HG03097 (cell line): ENCODE data around the gene KIR3DL3.
"Not testable (repeated sequence)": the region's sequence is repeated elsewhere in the genome, so short reads cannot be mapped to it uniquely, and the experiment has no call there.

Experiments
- ATAC-seq: cut with Tn5 transposase; IDR thresholded peaks from one replicate; pipeline ENCODE4 v1.9.1; 2021; ENCODE audit not compliant: unreplicated experiment, low FRiP score

KIR3DL3 gene

GRCh38 chr19:54724142-54724541, at the start of gene KIR3DL3:
TSS of gene KIR3DL3 (plus strand) at chr19:54724442. CDS start at chr19:54724497, 55 bp downstream.
- ATAC-seq: no peak

DNA sequence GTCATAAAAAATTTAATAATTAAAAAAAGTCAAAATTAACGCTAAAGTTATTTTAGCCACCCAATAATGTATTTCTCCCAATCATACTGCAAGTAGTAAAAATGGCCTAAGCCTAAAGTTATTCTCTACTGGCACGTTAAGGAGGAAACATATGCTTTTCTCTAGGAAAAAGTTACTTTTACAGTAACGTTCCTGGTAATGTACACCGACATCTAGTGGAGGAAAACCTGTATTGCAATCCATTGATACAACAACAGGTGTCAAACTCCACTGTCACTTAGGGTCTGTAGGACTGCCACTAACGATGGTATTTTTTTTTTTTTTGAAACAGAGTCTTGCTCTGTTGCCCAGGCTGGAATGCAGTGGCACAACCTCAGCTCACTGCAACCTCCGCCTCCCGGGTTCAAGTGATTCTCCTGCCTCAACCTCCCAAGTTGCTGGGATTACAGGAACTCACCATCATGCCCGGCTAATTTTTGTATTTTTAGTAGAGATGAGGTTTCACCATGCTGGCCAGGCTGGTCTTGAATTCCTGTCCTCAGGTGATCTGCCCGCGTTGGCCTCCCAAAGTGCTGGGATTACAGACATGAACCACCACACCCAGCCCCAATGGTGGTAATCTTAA, 47.9 kb upstream of the KIR3DL3 start:
- ATAC-seq: not testable (repeated sequence)

- ATAC-seq: no peak
These were observed 47.0 kb upstream of the KIR3DL3 start for GRCh38 chr19:54677217-54677616.

GRCh38 chr19:54681596-54681995, 42.6 kb upstream of the KIR3DL3 start:
- ATAC-seq: not testable (repeated sequence)

GRCh38 chr19:54682306-54682856, 41.9 kb upstream of the KIR3DL3 start:
- ATAC-seq: no peak

DNA sequence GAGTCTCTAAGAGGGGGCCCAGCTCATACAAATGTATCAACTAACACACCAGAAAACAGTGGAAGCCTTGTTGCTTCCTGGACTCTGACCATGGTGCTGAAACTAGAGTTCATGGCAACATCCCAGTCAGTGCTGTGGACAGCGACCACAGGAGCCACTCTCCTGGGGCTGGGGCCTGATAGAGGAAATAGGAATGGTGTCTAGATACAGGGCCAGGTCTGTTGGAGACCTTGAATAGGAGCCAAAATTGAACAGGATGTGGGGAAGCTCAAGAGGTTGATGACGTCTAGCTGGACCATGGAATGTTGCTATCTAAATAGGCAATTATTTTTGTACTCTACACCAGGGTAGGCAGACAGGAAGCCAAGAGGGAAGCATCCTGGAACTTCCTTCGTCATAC, 39.7 kb upstream of the KIR3DL3 start:
- ATAC-seq: no peak

GRCh38 chr19:54691582-54692297, 32.5 kb upstream of the KIR3DL3 start:
- no peak for ATAC-seq

GRCh38 chr19:54692298-54692615, 32.0 kb upstream of the KIR3DL3 start:
- ATAC-seq: no peak

DNA sequence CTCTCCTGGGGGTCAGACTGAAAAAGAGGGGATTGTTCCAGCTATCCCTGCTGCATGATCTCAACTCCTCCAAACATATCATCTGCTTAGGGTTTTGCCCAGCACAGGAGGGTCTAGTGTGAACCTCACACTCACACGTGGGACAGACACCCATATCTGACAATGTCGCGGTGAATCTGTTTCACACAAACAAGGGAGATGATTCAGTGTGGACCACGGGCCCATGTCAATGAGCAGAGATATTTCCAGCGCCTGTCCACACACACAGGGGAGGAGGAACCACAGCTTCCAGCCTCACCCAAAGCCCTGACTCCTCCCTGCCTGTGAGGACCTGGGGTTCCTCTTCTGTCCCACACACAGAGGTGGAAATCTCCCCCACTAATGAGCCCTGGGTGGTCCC, 29.6 kb upstream of the KIR3DL3 start:
- ATAC-seq: no peak

- ATAC-seq: no peak
These were observed 28.1 kb upstream of the KIR3DL3 start for GRCh38 chr19:54696117-54696548.

DNA sequence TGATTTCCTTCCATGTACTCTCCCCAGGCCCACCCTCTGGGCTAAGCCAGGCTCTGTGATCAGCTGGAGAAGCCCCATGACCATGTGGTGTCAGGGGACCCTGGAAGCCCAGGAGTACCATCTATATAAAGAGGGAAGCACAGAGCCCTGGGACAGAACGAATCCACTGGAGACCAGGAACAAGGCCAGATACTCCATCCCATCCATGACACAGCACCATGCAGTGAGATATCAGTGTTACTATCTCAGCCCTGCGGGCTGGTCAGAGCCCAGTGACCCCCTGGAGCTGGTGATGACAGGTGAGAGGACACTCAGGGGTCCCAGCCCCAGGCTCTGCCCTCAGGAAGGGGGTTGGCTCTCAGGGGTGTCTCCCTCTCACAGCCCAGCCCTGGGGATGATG, 27.5 kb upstream of the KIR3DL3 start:
- no peak for ATAC-seq

DNA sequence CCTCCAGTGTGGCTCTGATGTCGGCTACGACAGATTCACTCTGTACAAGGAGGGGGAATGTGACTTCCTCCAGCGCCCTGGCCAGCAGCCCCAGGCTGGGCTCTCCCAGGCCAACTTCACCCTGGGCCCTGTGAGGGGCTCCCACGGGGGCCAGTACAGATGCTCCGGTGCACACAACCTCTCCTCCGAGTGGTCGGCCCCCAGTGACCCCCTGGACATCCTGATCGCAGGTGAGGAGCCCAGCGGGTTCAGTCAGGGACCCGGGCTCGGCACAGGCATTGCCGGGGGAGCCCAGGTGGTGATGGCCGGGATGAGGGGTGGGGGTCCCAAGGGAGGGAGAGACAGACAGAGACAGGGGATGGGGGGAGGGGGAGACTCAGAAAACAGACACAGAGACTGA, 26.5 kb upstream of the KIR3DL3 start:
- ATAC-seq: not testable (repeated sequence)

DNA sequence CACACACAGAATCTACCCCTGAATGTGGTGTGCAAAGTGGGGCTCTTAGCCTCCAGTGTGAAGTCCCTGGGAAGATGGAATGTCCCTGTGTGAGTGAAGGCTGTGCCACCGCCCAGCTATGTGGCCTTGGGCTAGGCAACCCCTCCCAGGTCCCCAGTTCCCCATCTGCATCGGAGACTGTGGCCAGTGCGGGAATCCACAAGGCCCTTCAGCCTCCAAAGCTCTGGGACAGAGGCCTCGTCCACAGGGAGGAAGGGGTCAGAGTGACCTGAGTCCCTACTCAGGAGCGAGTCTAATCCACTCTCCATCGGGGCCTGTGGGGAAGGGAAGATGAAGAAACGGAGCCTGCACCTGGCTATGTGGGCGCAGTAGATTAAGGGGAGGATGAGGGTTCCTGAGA, 19.3 kb upstream of the KIR3DL3 start:
- no peak for ATAC-seq

- no peak for ATAC-seq
These were observed 16.3 kb upstream of the KIR3DL3 start for GRCh38 chr19:54707962-54708361.

DNA sequence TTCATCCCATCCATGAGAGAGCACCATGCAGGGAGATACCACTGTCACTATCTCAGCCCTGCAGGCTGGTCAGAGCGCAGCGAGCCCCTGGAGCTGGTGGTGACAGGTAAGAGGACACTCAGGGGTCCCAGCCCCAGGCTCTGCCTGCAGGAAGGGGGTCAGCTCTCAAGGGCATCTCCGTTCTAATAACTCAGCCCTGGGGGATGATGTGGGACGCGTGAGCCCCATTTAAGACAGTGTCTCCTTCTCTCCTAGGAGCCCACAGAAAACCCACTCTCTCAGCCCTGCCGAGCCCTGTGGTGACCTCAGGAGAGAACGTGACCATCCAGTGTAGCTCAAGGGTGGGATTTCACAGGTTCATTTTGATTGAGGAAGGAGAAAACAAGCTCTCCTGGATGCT, 15.5 kb upstream of the KIR3DL3 start:
- no peak for ATAC-seq

DNA sequence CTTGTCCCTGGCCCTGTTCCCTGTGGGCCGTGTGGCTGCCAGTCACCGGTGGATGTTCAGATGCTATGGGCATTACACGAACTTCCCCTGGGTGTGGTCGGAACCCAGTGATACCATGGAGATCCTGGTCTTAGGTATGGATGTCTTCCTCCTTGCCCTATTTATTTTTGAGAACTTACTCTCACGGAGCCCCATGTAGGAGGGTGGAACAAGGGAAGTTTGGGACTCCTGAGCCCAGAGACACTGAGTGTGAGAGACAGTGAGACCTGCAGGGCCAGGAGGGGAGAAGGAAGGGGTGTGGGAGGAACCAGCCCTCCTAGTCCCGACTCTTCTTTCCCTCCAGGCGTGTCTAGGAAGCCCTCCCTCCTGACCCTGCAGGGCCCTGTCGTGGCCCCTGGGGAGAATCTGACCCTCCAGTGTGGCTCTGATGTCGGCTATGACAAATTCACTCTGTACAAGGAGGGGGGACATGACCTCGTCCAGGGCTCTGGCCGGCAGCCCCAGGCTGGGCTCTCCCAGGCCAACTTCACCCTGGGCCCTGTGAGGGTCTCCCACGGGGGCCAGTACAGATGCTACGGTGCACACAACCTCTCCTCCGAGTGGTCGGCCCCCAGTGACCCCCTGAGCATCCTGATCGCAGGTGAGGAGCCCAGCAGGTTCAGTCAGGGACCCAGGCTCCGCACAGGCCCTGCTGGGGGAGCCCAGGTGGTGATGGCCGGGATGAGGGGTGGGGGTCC, 14.9 kb upstream of the KIR3DL3 start:
- no peak for ATAC-seq

DNA sequence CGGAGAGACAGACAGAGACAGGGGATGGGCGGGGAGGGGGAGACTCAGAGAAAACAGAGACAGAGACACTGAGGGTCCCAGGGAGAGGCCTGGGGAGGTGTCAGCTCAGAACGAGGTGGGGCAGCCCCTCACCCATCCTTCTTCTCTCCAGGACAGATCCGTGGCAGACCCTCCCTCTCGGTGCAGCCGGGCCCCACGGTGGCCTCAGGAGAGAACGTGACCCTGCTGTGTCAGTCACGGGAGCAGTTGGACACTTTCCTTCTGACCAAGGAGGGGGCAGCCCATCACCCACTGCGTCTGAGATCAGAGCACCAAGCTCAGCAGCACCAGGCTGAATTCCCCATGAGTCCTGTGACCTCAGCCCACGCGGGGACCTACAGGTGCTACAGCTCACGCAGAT, 14.3 kb upstream of the KIR3DL3 start:
- not testable (repeated sequence) for ATAC-seq

- no peak for ATAC-seq
These were observed 402 bp downstream of the KIR3DL3 start for GRCh38 chr19:54724644-54725043.

DNA sequence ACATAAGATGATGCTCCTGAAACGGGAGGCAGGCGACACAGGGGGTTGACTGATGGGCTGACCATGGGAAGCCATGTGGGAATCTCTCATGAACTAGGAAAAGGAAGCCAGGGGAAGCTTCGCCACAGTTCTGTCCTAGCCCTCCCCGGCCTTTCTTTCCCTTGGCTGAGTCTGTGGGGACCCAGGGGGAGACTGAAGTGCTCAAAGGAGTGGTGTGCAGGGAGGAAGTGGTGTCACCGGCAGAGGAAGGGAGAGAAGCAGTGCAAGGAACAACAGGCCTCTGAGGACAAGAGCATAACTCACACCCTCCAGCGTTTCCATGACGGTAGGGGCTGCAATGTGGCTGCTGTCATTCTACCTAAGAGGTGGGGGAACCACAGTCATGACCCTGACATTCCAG, 1.1 kb downstream of the KIR3DL3 start:
- no peak for ATAC-seq

DNA sequence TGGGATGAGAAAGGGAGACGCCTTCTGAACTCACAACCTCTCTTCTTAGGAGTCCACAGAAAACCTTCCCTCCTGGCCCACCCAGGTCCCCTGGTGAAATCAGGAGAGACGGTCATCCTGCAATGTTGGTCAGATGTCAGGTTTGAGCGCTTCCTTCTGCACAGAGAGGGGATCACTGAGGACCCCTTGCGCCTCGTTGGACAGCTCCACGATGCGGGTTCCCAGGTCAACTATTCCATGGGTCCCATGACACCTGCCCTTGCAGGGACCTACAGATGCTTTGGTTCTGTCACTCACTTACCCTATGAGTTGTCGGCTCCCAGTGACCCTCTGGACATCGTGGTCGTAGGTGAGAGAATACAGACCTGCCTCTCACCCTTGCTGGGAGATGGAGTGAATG, 3.3 kb downstream of the KIR3DL3 start:
- ATAC-seq: no peak

GRCh38 chr19:54728167-54728566, 3.9 kb downstream of the KIR3DL3 start:
- no peak for ATAC-seq
